ENCODE results near the gene CPNE7. TPM values are rescaled to one million over a fixed set of nuclear protein-coding genes. Genes with fewer than 3 reads are reported as not detected.

CPNE7 gene
- total RNA-seq, 1 experiment from 2014 or later: 108 TPM

- Histone ChIP-seq H3K36me3 (ENCODE audit: insufficient read depth, low read length, poor library complexity, severe bottlenecking) (peaks cover 3% of the 10 kb centered on the region), H3K4me3 (ENCODE audit: low read depth, low read length, poor library complexity, severe bottlenecking) (no peak overlapping the region), H3K4me1 (ENCODE audit: insufficient read depth, low read length, poor library complexity, severe bottlenecking) (peaks cover under 1% of the 10 kb centered on the region), H3K9me3 (ENCODE audit: low read depth, low read length, poor library complexity, severe bottlenecking) (no peaks in the 10 kb centered on the region), H3K27ac (ENCODE audit: low read depth, low read length, poor library complexity, severe bottlenecking) (no peak overlapping the region), H3K27me3 (replicated peaks; ENCODE audit: insufficient read depth, low read depth, low read length, poor library complexity) (no peaks in the 10 kb centered on the region)
- BruUV-seq (replicated peaks): no TSS peak
- TF ChIP-seq CTCF (conservative IDR thresholded peaks at IDR 0.05; ENCODE audit: low read depth, low read length): no peak
- TF ChIP-seq EZH2 (IDR thresholded peaks at IDR 0.05; ENCODE audit: borderline replicate concordance, low read depth, low read length, poor library complexity, severe bottlenecking): no peak
- ChIA-PET POLR2A (ENCODE audit: low non-redundant PET) (no interaction called here), CTCF (no interaction called here)
- DNase-seq (ENCODE audit: low spot score): no peak
- intact Hi-C loops (cut with micrococcal nuclease; ENCODE audit: unreplicated experiment): no loop called here
Observed at GRCh38 chr16:89554343-89554742, 21.2 kb upstream of the CPNE7 start.

- Histone ChIP-seq H3K4me1 (ENCODE audit: insufficient read depth, low read length, poor library complexity, severe bottlenecking) (peaks cover 6% of the 10 kb centered on the region), H3K9me3 (ENCODE audit: low read depth, low read length, poor library complexity, severe bottlenecking) (no peaks in the 10 kb centered on the region), H3K4me3 (ENCODE audit: low read depth, low read length, poor library complexity, severe bottlenecking) (no peak overlapping the region), H3K27ac (ENCODE audit: low read depth, low read length, poor library complexity, severe bottlenecking) (no peak overlapping the region), H3K36me3 (ENCODE audit: insufficient read depth, low read length, poor library complexity, severe bottlenecking) (peaks cover 3% of the 10 kb centered on the region), H3K27me3 (replicated peaks; ENCODE audit: insufficient read depth, low read depth, low read length, poor library complexity) (no peaks in the 10 kb centered on the region)
- TF ChIP-seq EZH2 (IDR thresholded peaks at IDR 0.05; ENCODE audit: borderline replicate concordance, low read depth, low read length, poor library complexity, severe bottlenecking): no peak
- no peak for TF ChIP-seq CTCF (conservative IDR thresholded peaks at IDR 0.05; ENCODE audit: low read depth, low read length)
- ChIA-PET CTCF (no interaction called here), POLR2A (ENCODE audit: low non-redundant PET) (no interaction called here)
- no peak for DNase-seq (ENCODE audit: low spot score)
- BruUV-seq (replicated peaks): no TSS peak
- intact Hi-C loops (cut with micrococcal nuclease; ENCODE audit: unreplicated experiment): no loop called here
Observed at GRCh38 chr16:89555265-89555664, 20.3 kb upstream of the CPNE7 start.

- no peaks in the 10 kb centered on the region for H3K9me3 ChIP-seq (ENCODE audit: low read depth, low read length, poor library complexity, severe bottlenecking)
- TF ChIP-seq CTCF (conservative IDR thresholded peaks at IDR 0.05; ENCODE audit: low read depth, low read length) (no peak), EZH2 (IDR thresholded peaks at IDR 0.05; ENCODE audit: borderline replicate concordance, low read depth, low read length, poor library complexity, severe bottlenecking) (no peak)
- ChIA-PET CTCF (no interaction called here), POLR2A (ENCODE audit: low non-redundant PET) (no interaction called here)
- no peak for DNase-seq (ENCODE audit: low spot score)
- peaks cover 6% of the 10 kb centered on the region for H3K4me1 ChIP-seq (ENCODE audit: insufficient read depth, low read length, poor library complexity, severe bottlenecking)
- H3K27me3 ChIP-seq (replicated peaks; ENCODE audit: insufficient read depth, low read depth, low read length, poor library complexity): no peaks in the 10 kb centered on the region
- intact Hi-C loops (cut with micrococcal nuclease; ENCODE audit: unreplicated experiment): no loop called here
- H3K27ac ChIP-seq (ENCODE audit: low read depth, low read length, poor library complexity, severe bottlenecking): no peak overlapping the region
- BruUV-seq (replicated peaks): no TSS peak
- no peak overlapping the region for H3K4me3 ChIP-seq (ENCODE audit: low read depth, low read length, poor library complexity, severe bottlenecking)
- H3K36me3 ChIP-seq (ENCODE audit: insufficient read depth, low read length, poor library complexity, severe bottlenecking): peaks cover 4% of the 10 kb centered on the region
Observed at GRCh38 chr16:89555780-89556179, 19.8 kb upstream of the CPNE7 start.
